Measurements from ENCODE around the gene DNHD1. TPM values are rescaled to one million over a fixed set of nuclear protein-coding genes. Genes with fewer than 3 reads are reported as not detected.

Gene DNHD1
- total and polyA plus RNA-seq, 2 of the 13 experiments (the other 11 are each of a cell fraction or from before 2014, with no cell fraction given): 2.7 to 9.3 TPM

- TF ChIP-seq, protein P1, sequence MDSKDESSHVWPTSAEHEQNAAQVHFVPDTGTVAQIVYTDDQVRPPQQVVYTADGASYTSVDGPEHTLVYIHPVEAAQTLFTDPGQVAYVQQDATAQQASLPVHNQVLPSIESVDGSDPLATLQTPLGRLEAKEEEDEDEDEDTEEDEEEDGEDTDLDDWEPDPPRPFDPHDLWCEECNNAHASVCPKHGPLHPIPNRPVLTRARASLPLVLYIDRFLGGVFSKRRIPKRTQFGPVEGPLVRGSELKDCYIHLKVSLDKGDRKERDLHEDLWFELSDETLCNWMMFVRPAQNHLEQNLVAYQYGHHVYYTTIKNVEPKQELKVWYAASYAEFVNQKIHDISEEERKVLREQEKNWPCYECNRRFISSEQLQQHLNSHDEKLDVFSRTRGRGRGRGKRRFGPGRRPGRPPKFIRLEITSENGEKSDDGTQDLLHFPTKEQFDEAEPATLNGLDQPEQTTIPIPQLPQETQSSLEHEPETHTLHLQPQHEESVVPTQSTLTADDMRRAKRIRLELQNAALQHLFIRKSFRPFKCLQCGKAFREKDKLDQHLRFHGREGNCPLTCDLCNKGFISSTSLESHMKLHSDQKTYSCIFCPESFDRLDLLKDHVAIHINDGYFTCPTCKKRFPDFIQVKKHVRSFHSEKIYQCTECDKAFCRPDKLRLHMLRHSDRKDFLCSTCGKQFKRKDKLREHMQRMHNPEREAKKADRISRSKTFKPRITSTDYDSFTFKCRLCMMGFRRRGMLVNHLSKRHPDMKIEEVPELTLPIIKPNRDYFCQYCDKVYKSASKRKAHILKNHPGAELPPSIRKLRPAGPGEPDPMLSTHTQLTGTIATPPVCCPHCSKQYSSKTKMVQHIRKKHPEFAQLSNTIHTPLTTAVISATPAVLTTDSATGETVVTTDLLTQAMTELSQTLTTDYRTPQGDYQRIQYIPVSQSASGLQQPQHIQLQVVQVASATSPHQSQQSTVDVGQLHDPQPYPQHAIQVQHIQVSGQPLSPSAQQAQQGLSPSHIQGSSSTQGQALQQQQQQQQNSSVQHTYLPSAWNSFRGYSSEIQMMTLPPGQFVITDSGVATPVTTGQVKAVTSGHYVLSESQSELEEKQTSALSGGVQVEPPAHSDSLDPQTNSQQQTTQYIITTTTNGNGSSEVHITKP (CRISPR knock-in tag; IDR thresholded peaks at IDR 0.05; ENCODE audit: low read depth): no peak
- TF ChIP-seq FOXP1 (IDR thresholded peaks at IDR 0.05): no peak
- TF ChIP-seq FOXP1 (CRISPR knock-in tag; IDR thresholded peaks at IDR 0.05): peak; percentile 5; the same call in 1 of the 2 replicates
- TF ChIP-seq ZNF510 (CRISPR knock-in tag; IDR thresholded peaks at IDR 0.05; ENCODE audit: low read depth): no peak
- peak; percentile 60; the same call in 1 of the 2 replicates for TF ChIP-seq ZNF572 (CRISPR knock-in tag; IDR thresholded peaks at IDR 0.05)
- TF ChIP-seq NBN (conservative IDR thresholded peaks at IDR 0.05): no peak
- TF ChIP-seq ZNF841 (CRISPR knock-in tag; IDR thresholded peaks at IDR 0.05; ENCODE audit: borderline replicate concordance): no peak
- TF ChIP-seq ZNF879 (CRISPR knock-in tag; IDR thresholded peaks at IDR 0.05): 0 out of 2 replicates have a peak, but pooled peaks have one; percentile 52
- TF ChIP-seq GFI1 (CRISPR knock-in tag; IDR thresholded peaks at IDR 0.05; ENCODE audit: borderline replicate concordance): no peak; the same call in 1 of the 2 replicates
- peak; percentile 17; the same call in 1 of the 2 replicates for TF ChIP-seq ZSCAN25 (CRISPR knock-in tag; IDR thresholded peaks at IDR 0.05)
- TF ChIP-seq, protein P2, sequence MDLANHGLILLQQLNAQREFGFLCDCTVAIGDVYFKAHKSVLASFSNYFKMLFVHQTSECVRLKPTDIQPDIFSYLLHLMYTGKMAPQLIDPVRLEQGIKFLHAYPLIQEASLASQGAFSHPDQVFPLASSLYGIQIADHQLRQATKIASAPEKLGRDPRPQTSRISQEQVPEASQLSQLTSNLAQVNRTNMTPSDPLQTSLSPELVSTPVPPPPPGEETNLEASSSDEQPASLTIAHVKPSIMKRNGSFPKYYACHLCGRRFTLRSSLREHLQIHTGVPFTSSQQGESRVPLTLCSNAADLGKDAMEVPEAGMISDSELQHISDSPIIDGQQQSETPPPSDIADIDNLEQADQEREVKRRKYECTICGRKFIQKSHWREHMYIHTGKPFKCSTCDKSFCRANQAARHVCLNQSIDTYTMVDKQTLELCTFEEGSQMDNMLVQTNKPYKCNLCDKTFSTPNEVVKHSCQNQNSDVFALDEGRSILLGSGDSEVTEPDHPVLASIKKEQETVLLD (CRISPR knock-in tag; IDR thresholded peaks at IDR 0.05; ENCODE audit: low read depth): peak; percentile 81; the same call in 1 of the 2 replicates
- no peak for TF ChIP-seq LCORL (IDR thresholded peaks at IDR 0.05)
- peak; percentile 71 for TF ChIP-seq LCORL (CRISPR knock-in tag; IDR thresholded peaks at IDR 0.05)
- TF ChIP-seq ZNF30 (CRISPR knock-in tag; IDR thresholded peaks at IDR 0.05): no peak
- TF ChIP-seq IRF1 (CRISPR knock-in tag; IDR thresholded peaks at IDR 0.05; ENCODE audit: low read depth): 0 out of 2 replicates have a peak, but pooled peaks have one; percentile 60
- TF ChIP-seq ZNF747 (CRISPR knock-in tag; IDR thresholded peaks at IDR 0.05; ENCODE audit: borderline replicate concordance): peak; percentile 82; the same call in 1 of the 2 replicates
- TF ChIP-seq, protein P3, sequence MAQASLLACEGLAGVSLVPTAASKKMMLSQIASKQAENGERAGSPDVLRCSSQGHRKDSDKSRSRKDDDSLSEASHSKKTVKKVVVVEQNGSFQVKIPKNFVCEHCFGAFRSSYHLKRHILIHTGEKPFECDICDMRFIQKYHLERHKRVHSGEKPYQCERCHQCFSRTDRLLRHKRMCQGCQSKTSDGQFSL (CRISPR knock-in tag; IDR thresholded peaks at IDR 0.05): no peak
- no peak for TF ChIP-seq ZNF629 (CRISPR knock-in tag; conservative IDR thresholded peaks at IDR 0.05)
- TF ChIP-seq ARNT2 (CRISPR knock-in tag; IDR thresholded peaks at IDR 0.05; ENCODE audit: low read depth): peak; percentile 77
- TF ChIP-seq ZNF773 (CRISPR knock-in tag; IDR thresholded peaks at IDR 0.05; ENCODE audit: borderline replicate concordance): no peak
- TF ChIP-seq, protein P4, sequence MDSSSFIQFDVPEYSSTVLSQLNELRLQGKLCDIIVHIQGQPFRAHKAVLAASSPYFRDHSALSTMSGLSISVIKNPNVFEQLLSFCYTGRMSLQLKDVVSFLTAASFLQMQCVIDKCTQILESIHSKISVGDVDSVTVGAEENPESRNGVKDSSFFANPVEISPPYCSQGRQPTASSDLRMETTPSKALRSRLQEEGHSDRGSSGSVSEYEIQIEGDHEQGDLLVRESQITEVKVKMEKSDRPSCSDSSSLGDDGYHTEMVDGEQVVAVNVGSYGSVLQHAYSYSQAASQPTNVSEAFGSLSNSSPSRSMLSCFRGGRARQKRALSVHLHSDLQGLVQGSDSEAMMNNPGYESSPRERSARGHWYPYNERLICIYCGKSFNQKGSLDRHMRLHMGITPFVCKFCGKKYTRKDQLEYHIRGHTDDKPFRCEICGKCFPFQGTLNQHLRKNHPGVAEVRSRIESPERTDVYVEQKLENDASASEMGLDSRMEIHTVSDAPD (CRISPR knock-in tag; IDR thresholded peaks at IDR 0.05): peak; percentile 72; the same call in 1 of the 2 replicates
- TF ChIP-seq ZNF605 (CRISPR knock-in tag; IDR thresholded peaks at IDR 0.05): peak; percentile 82
- no peak for TF ChIP-seq ZNF713 (CRISPR knock-in tag; IDR thresholded peaks at IDR 0.05)
Measured at GRCh38 chr11:6612213-6613041, 115.3 kb downstream of the DNHD1 start, which contains the start of gene TAF10 (continued).

Data from HepG2 (cell line).